A549 (cell line): ENCODE results near the gene PCDHA2. TPM values are rescaled to one million over a fixed set of nuclear protein-coding genes. Genes with fewer than 3 reads are reported as not detected.

ENCODE experiments used
- ATAC-seq, 2 experiments: fragments of 200-7000 bp in 1 of 2; fragments of >200 bp in 1 of 2; cut with Nextera tagmentation in 1 of 2; cut with Tn5 transposase in 1 of 2; 3 replicates each; pipeline versions ENCODE4 v1.8.0 to v1.9.1; 2018 to 2020; ENCODE audit warnings: mild to moderate bottlenecking in 1 of 2, moderate library complexity in 1 of 2
- CTCF ChIA-PET: fragments of 300-600 bp; sonication (Branson Sonifier 250); formaldehyde crosslinking; extraction: SDS; loops from one replicate; lab custom pipeline; 2021; ENCODE audit warnings: antibody characterized with exemption, inconsistent platforms; lab: Yijun Ruan, JAX
- POLR2A ChIA-PET: fragments of 350-600 bp; formaldehyde crosslinking; extraction: SDS; loops from one replicate; lab custom pipeline; 2021; ENCODE audit warnings: antibody characterized with exemption, inconsistent platforms; lab: Yijun Ruan, JAX
- DNase-seq, 2 experiments: peaks; one replicate each; pipeline versions ENCODE4 v3.0.0 to v3.0.0-alpha.2; 2011 to 2016; ENCODE audit warnings: low read depth in 1 of 2, low spot score in 1 of 2
- FAIRE-seq: peaks from 2 replicates; lab custom pipeline; 2011; peaks lifted over from hg19 to GRCh38; lab: Jason Lieb, UNC
- H3K27ac ChIP-seq, 2 experiments: fragments of >200 bp; sonication (Bioruptor Twin); formaldehyde crosslinking; 3 replicates each; pipeline ENCODE4 v1.5.1; 2016 to 2017
- H3K4me1 ChIP-seq: fragments of >200 bp; sonication (Bioruptor Twin); formaldehyde crosslinking; 3 replicates; pipeline ENCODE4 v1.6.1; 2016
- H3K4me2 ChIP-seq: fragments of >200 bp; sonication (Bioruptor Twin); formaldehyde crosslinking; 3 replicates; pipeline ENCODE4 v1.6.1; 2016
- H3K4me3 ChIP-seq: fragments of >200 bp; sonication (Bioruptor Twin); formaldehyde crosslinking; 3 replicates; pipeline ENCODE4 v1.5.1; 2016
- H3K9me3 ChIP-seq: fragments of >200 bp; sonication (Bioruptor Twin); formaldehyde crosslinking; 3 replicates; pipeline ENCODE4 v1.6.1; 2016
- CHD4 ChIP-seq: fragments of 200-600 bp; sonication (generic); IDR thresholded peaks from 2 replicates; pipeline ENCODE4 v1.6.1; 2016; ENCODE audit warnings: antibody characterized with exemption, mild to moderate bottlenecking, borderline replicate concordance
- EHMT2 ChIP-seq: fragments of 200-600 bp; sonication (generic); IDR thresholded peaks from 2 replicates; pipeline ENCODE4 v1.6.1; 2016; ENCODE audit warnings: antibody characterized with exemption, low read depth, mild to moderate bottlenecking, moderate library complexity
- FOSB ChIP-seq: fragments of 250-450 bp; sonication (Bioruptor Pico); IDR thresholded peaks from 2 replicates; pipeline ENCODE4 v1.5.0; 2020; ENCODE audit warnings: mild to moderate bottlenecking, moderate library complexity
- FOXS1 ChIP-seq: fragments of 250-450 bp; sonication (Bioruptor Pico); IDR thresholded peaks from 2 replicates; pipeline ENCODE4 v1.5.0; 2020; ENCODE audit warnings: mild to moderate bottlenecking, moderate library complexity
- HOXB5 ChIP-seq: fragments of 250-450 bp; sonication (Bioruptor Pico); IDR thresholded peaks from 2 replicates; pipeline ENCODE4 v1.5.0; 2020; ENCODE audit warnings: mild to moderate bottlenecking, moderate library complexity
- KDM1A ChIP-seq: fragments of 200-600 bp; sonication (generic); IDR thresholded peaks from 2 replicates; pipeline ENCODE4 v1.6.1; 2016; ENCODE audit warnings: low read depth, mild to moderate bottlenecking
- MAFK ChIP-seq: fragments of 450-650 bp; IDR thresholded peaks from 2 replicates; pipeline ENCODE4 v1.6.1; 2014; ENCODE audit not compliant: partially characterized antibody
- PHF8 ChIP-seq: fragments of 200-600 bp; sonication (generic); IDR thresholded peaks from 2 replicates; pipeline ENCODE4 v1.6.1; 2016; ENCODE audit warnings: low read depth, mild to moderate bottlenecking, antibody characterized with exemption, moderate library complexity, borderline replicate concordance
- RARB ChIP-seq: fragments of 250-450 bp; sonication (Bioruptor Pico); IDR thresholded peaks from 2 replicates; pipeline ENCODE4 v1.8.0; 2021; ENCODE audit warnings: mild to moderate bottlenecking, moderate library complexity
- RFX5 ChIP-seq: fragments of 450-650 bp; IDR thresholded peaks from 2 replicates; pipeline ENCODE4 v1.7.1; 2014; ENCODE audit warnings: antibody characterized with exemption, mild to moderate bottlenecking, moderate library complexity
- SMC3 ChIP-seq: fragments of >200 bp; sonication (Bioruptor Twin); formaldehyde crosslinking; IDR thresholded peaks from 3 replicates; pipeline ENCODE4 v1.6.1; 2018; ENCODE audit warnings: inconsistent platforms
- SREBF2 ChIP-seq: fragments of 450-650 bp; IDR thresholded peaks from 2 replicates; pipeline ENCODE4 v1.6.1; 2014; ENCODE audit warnings: mild to moderate bottlenecking, moderate library complexity
- TP53 ChIP-seq: fragments of 250-450 bp; sonication (Bioruptor Pico); IDR thresholded peaks from 2 replicates; pipeline ENCODE4 v1.5.0; 2021; ENCODE audit warnings: mild to moderate bottlenecking, moderate library complexity
- WGBS: methylation state at CpG from one replicate; pipeline ENCODE4 v1.1.6; 2017; ENCODE audit errors: missing lambda C conversion rate; 5-methylcytosine and 5-hydroxymethylcytosine counted together
- polyA plus RNA-seq, 4 experiments: library from polyadenylated mRNA; depleted of rRNA in 3 of 4; stranded (reverse); fragments of >200 nt; fragmentation: RNase III in 1 of 4; extraction: RNeasy Plus Mini Kit Qiagen cat#74134 plus additional on column Dnase treatment in 1 of 4; gene quantifications; 2 replicates in 3 of 4; 3 replicates in 1 of 4; pipeline ENCODE4 v1.2.3, GENCODE V29; 2011 to 2017
- TF ChIP-seq, protein P1 (sequence below): fragments of 150-350 bp; IDR thresholded peaks from 2 replicates; pipeline ENCODE4 v1.6.1; 2014; ENCODE audit warnings: low read depth, mild to moderate bottlenecking, low read length
- TF ChIP-seq, protein P2 (sequence below): fragments of >200 bp; sonication (Bioruptor Twin); formaldehyde crosslinking; IDR thresholded peaks from 3 replicates; pipeline ENCODE4 v1.5.1; 2016
- TF ChIP-seq, protein P3 (sequence below): fragments of 200-600 bp; sonication (generic); IDR thresholded peaks from 2 replicates; pipeline ENCODE4 v1.6.1; 2016; ENCODE audit warnings: antibody characterized with exemption, mild to moderate bottlenecking, moderate library complexity
- TF ChIP-seq, protein P4 (sequence below): fragments of >200 bp; sonication (Bioruptor Twin); formaldehyde crosslinking; IDR thresholded peaks from 3 replicates; pipeline ENCODE4 v1.6.1; 2016

Gene PCDHA2
- polyA plus RNA-seq, 2 of the 4 experiments (the other 2 are of a cell fraction): 0.03 to 0.08 TPM

DNA sequence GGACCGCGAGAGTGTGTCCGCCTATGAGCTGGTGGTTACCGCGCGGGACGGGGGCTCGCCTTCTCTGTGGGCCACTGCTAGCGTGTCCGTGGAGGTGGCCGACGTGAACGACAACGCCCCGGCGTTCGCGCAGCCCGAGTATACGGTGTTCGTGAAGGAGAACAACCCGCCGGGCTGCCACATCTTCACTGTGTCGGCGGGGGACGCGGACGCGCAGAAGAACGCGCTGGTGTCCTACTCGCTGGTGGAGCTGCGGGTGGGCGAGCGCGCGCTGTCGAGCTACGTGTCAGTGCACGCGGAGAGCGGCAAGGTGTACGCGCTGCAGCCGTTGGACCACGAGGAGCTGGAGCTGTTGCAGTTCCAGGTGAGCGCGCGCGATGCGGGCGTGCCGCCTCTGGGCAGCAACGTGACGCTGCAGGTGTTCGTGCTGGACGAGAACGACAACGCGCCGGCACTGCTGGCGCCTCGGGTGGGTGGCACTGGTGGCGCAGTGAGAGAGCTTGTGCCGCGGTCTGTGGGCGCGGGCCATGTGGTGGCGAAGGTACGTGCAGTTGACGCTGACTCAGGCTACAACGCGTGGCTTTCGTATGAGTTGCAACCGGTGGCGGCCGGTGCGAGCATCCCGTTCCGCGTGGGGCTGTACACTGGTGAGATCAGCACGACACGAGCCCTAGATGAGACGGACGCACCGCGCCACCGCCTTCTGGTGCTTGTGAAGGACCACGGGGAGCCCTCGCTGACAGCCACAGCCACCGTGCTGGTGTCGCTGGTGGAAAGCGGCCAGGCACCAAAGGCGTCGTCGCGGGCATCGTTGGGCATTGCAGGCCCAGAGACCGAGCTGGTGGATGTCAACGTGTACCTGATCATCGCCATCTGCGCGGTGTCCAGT lies 41.2 kb downstream of the PCDHA2 start:
- Histone ChIP-seq H3K4me1 (no peaks in the 10 kb centered on the region), H3K4me2 (no peak overlapping the region), H3K27ac (no peak overlapping the region), H3K4me3 (no peak overlapping the region), H3K9me3 (peaks cover 5% of the 10 kb centered on the region; the same call in 1 of the 3 replicates)
- TF ChIP-seq SMC3: no peak
- TF ChIP-seq MAFK: no peak
- TF ChIP-seq, protein P1, sequence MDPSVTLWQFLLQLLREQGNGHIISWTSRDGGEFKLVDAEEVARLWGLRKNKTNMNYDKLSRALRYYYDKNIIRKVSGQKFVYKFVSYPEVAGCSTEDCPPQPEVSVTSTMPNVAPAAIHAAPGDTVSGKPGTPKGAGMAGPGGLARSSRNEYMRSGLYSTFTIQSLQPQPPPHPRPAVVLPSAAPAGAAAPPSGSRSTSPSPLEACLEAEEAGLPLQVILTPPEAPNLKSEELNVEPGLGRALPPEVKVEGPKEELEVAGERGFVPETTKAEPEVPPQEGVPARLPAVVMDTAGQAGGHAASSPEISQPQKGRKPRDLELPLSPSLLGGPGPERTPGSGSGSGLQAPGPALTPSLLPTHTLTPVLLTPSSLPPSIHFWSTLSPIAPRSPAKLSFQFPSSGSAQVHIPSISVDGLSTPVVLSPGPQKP: no peak
- TF ChIP-seq RARB: no peak
- no peak for TF ChIP-seq CHD4
- TF ChIP-seq FOSB (CRISPR knock-in tag): no peak
- TF ChIP-seq, protein P2, sequence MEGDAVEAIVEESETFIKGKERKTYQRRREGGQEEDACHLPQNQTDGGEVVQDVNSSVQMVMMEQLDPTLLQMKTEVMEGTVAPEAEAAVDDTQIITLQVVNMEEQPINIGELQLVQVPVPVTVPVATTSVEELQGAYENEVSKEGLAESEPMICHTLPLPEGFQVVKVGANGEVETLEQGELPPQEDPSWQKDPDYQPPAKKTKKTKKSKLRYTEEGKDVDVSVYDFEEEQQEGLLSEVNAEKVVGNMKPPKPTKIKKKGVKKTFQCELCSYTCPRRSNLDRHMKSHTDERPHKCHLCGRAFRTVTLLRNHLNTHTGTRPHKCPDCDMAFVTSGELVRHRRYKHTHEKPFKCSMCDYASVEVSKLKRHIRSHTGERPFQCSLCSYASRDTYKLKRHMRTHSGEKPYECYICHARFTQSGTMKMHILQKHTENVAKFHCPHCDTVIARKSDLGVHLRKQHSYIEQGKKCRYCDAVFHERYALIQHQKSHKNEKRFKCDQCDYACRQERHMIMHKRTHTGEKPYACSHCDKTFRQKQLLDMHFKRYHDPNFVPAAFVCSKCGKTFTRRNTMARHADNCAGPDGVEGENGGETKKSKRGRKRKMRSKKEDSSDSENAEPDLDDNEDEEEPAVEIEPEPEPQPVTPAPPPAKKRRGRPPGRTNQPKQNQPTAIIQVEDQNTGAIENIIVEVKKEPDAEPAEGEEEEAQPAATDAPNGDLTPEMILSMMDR: no peak
- TF ChIP-seq FOXS1: no peak
- no peak for TF ChIP-seq SREBF2
- TF ChIP-seq, protein P3, sequence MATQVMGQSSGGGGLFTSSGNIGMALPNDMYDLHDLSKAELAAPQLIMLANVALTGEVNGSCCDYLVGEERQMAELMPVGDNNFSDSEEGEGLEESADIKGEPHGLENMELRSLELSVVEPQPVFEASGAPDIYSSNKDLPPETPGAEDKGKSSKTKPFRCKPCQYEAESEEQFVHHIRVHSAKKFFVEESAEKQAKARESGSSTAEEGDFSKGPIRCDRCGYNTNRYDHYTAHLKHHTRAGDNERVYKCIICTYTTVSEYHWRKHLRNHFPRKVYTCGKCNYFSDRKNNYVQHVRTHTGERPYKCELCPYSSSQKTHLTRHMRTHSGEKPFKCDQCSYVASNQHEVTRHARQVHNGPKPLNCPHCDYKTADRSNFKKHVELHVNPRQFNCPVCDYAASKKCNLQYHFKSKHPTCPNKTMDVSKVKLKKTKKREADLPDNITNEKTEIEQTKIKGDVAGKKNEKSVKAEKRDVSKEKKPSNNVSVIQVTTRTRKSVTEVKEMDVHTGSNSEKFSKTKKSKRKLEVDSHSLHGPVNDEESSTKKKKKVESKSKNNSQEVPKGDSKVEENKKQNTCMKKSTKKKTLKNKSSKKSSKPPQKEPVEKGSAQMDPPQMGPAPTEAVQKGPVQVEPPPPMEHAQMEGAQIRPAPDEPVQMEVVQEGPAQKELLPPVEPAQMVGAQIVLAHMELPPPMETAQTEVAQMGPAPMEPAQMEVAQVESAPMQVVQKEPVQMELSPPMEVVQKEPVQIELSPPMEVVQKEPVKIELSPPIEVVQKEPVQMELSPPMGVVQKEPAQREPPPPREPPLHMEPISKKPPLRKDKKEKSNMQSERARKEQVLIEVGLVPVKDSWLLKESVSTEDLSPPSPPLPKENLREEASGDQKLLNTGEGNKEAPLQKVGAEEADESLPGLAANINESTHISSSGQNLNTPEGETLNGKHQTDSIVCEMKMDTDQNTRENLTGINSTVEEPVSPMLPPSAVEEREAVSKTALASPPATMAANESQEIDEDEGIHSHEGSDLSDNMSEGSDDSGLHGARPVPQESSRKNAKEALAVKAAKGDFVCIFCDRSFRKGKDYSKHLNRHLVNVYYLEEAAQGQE: no peak
- TF ChIP-seq KDM1A: no peak
- TF ChIP-seq RFX5: no peak
- TF ChIP-seq PHF8: no peak
- TF ChIP-seq HOXB5 (CRISPR knock-in tag): no peak
- TF ChIP-seq TP53 (CRISPR knock-in tag): no peak
- TF ChIP-seq EHMT2: no peak
- TF ChIP-seq, protein P4, sequence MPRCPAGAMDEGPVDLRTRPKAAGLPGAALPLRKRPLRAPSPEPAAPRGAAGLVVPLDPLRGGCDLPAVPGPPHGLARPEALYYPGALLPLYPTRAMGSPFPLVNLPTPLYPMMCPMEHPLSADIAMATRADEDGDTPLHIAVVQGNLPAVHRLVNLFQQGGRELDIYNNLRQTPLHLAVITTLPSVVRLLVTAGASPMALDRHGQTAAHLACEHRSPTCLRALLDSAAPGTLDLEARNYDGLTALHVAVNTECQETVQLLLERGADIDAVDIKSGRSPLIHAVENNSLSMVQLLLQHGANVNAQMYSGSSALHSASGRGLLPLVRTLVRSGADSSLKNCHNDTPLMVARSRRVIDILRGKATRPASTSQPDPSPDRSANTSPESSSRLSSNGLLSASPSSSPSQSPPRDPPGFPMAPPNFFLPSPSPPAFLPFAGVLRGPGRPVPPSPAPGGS: no peak
- ChIA-PET POLR2A (no interaction called here), CTCF (interaction anchor here (0.8 to 1.0 kb wide), 4 partner anchors 14 to 40 kb away, joined by 3 to 4 read pairs (median 3); partner anchors contain the start of genes PCDHA12 and PCDHA5)
- no peak for DNase-seq
- ATAC-seq: no peak
- 86% methylated on average over 91 of the region's 103 CpGs for WGBS
- FAIRE-seq: no peak
